Activated naive CD4-positive, alpha-beta T cell treated with anti-CD3 and anti-CD28 coated beads for 36 hours (primary cell): ENCODE data around the gene BAD. TPM values are rescaled to one million over a fixed set of nuclear protein-coding genes. Genes with fewer than 3 reads are reported as not detected.

ENCODE experiments used
- CTCF ChIA-PET: fragments of 350-600 bp; sonication (Branson Sonifier 250); formaldehyde crosslinking; loops from one replicate; lab custom pipeline; 2021; ENCODE audit warnings: antibody characterized with exemption; lab: Charles Lee
- DNase-seq: peaks from one replicate; pipeline ENCODE4 v3.0.0-alpha.2; 2020
- H3K27ac Mint-ChIP-seq: one replicate; pipeline ENCODE4 v1.8.0; 2021; ENCODE audit warnings: mild to moderate bottlenecking, mixed read lengths
- H3K27me3 Mint-ChIP-seq: one replicate; pipeline ENCODE4 v1.8.0; 2021; ENCODE audit warnings: low read depth, mixed read lengths
- H3K36me3 Mint-ChIP-seq: one replicate; pipeline ENCODE4 v1.8.0; 2021; ENCODE audit warnings: low read depth, mixed read lengths
- H3K4me1 Mint-ChIP-seq: one replicate; pipeline ENCODE4 v1.8.0; 2021; ENCODE audit warnings: low read depth, mixed read lengths
- H3K4me3 Mint-ChIP-seq: one replicate; pipeline ENCODE4 v1.8.0; 2021; ENCODE audit warnings: mild to moderate bottlenecking, moderate library complexity, mixed read lengths
- H3K9me3 Mint-ChIP-seq: one replicate; pipeline ENCODE4 v1.8.0; 2021; ENCODE audit warnings: mixed read lengths
- intact Hi-C: fragments of 100-400 bp; cut with micrococcal nuclease; formaldehyde crosslinking; loops from one replicate; pipeline ENCODE4 v1.15.1; 2023
- total RNA-seq, 2 experiments: library from RNA; stranded (reverse); gene quantifications; one replicate each; pipeline ENCODE4 v1.2.3, GENCODE V29; 2021

The BAD gene
- total RNA-seq, 2 experiments from 2014 or later, result 12.8 to 14.3 TPM

GRCh38 chr11:64303109-64304031, 18.9 kb upstream of the BAD start:
- CTCF ChIA-PET, result interaction anchor here (0.7 to 5.2 kb wide), 24 partner anchors 11 to 118 kb away, joined by 3 to 89 read pairs (median 6); partner anchors contain the start of genes BAD, FERMT3, NUDT22 and PLCB3
- no peaks in the 10 kb centered on the region for H3K9me3 Mint-ChIP-seq
- peaks cover 26% of the 10 kb centered on the region for H3K27me3 Mint-ChIP-seq
- intact Hi-C loops, result loop anchor here (1.0 to 2.0 kb wide), 3 partner anchors 99 to 475 kb away; partner anchors contain the start of genes MARK2 and SF1
- no peak for DNase-seq
- H3K36me3 Mint-ChIP-seq, result peaks cover 9% of the 10 kb centered on the region
- H3K4me3 Mint-ChIP-seq, result peak overlapping the region; percentile 88
- peaks cover 36% of the 10 kb centered on the region for H3K4me1 Mint-ChIP-seq
- no peak overlapping the region for H3K27ac Mint-ChIP-seq

- H3K27ac Mint-ChIP-seq, result no peak within 1 kb of the TSS
- CTCF ChIA-PET, result interaction anchor here (0.7 to 5.2 kb wide), 23 partner anchors 10 to 134 kb away, joined by 3 to 89 read pairs (median 5); partner anchors contain the start of genes BAD, CCDC88B, FERMT3 and GPR137
- intact Hi-C loops, result loop anchor here (1.0 to 2.0 kb wide), 2 partner anchors 96 to 299 kb away; no protein-coding TSS in a partner anchor
- no peaks in the 10 kb centered on the region for H3K9me3 Mint-ChIP-seq
- DNase-seq, result no peak
- H3K4me1 Mint-ChIP-seq, result peaks cover 25% of the 10 kb centered on the region
- peaks cover 58% of the 10 kb centered on the region for H3K27me3 Mint-ChIP-seq
- no peaks in the 10 kb centered on the region for H3K36me3 Mint-ChIP-seq
- H3K4me3 Mint-ChIP-seq, result peak within 1 kb of the TSS; percentile 48
Observed at GRCh38 chr11:64299847-64300648, 15.6 kb upstream of the BAD start, which contains the start of gene CATSPERZ. CATSPERZ (plus strand) TSS chr11:64300358; CDS start chr11:64300411, 53 bp downstream.

GRCh38 chr11:64298966-64299846, 14.7 kb upstream of the BAD start:
- Mint-ChIP-seq H3K36me3 (no peaks in the 10 kb centered on the region), H3K27ac (no peak overlapping the region), H3K4me1 (peaks cover 24% of the 10 kb centered on the region), H3K9me3 (no peaks in the 10 kb centered on the region), H3K4me3 (no peak overlapping the region), H3K27me3 (peaks cover 64% of the 10 kb centered on the region)
- no peak for DNase-seq
- intact Hi-C loops, result no loop called here
- CTCF ChIA-PET, result interaction anchor here (0.6 to 0.9 kb wide), 3 partner anchors 43 to 471 kb away, joined by 3 to 5 read pairs (median 4); no protein-coding TSS in a partner anchor

GRCh38 chr11:64297699-64298358, 13.4 kb upstream of the BAD start:
- Mint-ChIP-seq H3K9me3 (no peaks in the 10 kb centered on the region), H3K27ac (no peak overlapping the region), H3K4me3 (no peak overlapping the region), H3K36me3 (no peaks in the 10 kb centered on the region), H3K4me1 (peaks cover 19% of the 10 kb centered on the region), H3K27me3 (peaks cover 71% of the 10 kb centered on the region)
- DNase-seq, result no peak
- intact Hi-C loops, result no loop called here
- CTCF ChIA-PET, result no interaction called here

- H3K27me3 Mint-ChIP-seq, result peaks cover 75% of the 10 kb centered on the region
- H3K4me3 Mint-ChIP-seq, result no peak overlapping the region
- CTCF ChIA-PET, result no interaction called here
- no peaks in the 10 kb centered on the region for H3K9me3 Mint-ChIP-seq
- intact Hi-C loops, result no loop called here
- no peak for DNase-seq
- peaks cover 19% of the 10 kb centered on the region for H3K4me1 Mint-ChIP-seq
- no peak overlapping the region for H3K27ac Mint-ChIP-seq
- H3K36me3 Mint-ChIP-seq, result no peaks in the 10 kb centered on the region
Observed at GRCh38 chr11:64296830-64297698, 12.6 kb upstream of the BAD start.

- H3K9me3 Mint-ChIP-seq, result no peaks in the 10 kb centered on the region
- CTCF ChIA-PET, result no interaction called here
- no peak overlapping the region for H3K27ac Mint-ChIP-seq
- H3K4me1 Mint-ChIP-seq, result peaks cover 19% of the 10 kb centered on the region
- peaks cover 71% of the 10 kb centered on the region for H3K27me3 Mint-ChIP-seq
- DNase-seq, result no peak
- no peak overlapping the region for H3K4me3 Mint-ChIP-seq
- no peaks in the 10 kb centered on the region for H3K36me3 Mint-ChIP-seq
- intact Hi-C loops, result no loop called here
Observed at GRCh38 chr11:64296236-64296635, 11.8 kb upstream of the BAD start.

GRCh38 chr11:64295760-64296159, 11.3 kb upstream of the BAD start:
- Mint-ChIP-seq H3K36me3 (no peaks in the 10 kb centered on the region), H3K4me1 (peaks cover 17% of the 10 kb centered on the region), H3K27ac (no peak overlapping the region), H3K4me3 (no peak overlapping the region), H3K27me3 (peaks cover 73% of the 10 kb centered on the region), H3K9me3 (no peaks in the 10 kb centered on the region)
- no peak for DNase-seq
- intact Hi-C loops, result no loop called here
- CTCF ChIA-PET, result interaction anchor here (1.0 kb wide), 1 partner anchor 9 kb away, joined by 3 read pairs; no protein-coding TSS in a partner anchor

GRCh38 chr11:64294774-64295173, 10.3 kb upstream of the BAD start:
- Mint-ChIP-seq H3K4me3 (no peak overlapping the region), H3K27me3 (peaks cover 66% of the 10 kb centered on the region), H3K36me3 (no peaks in the 10 kb centered on the region), H3K27ac (no peak overlapping the region), H3K9me3 (no peaks in the 10 kb centered on the region), H3K4me1 (peaks cover 14% of the 10 kb centered on the region)
- intact Hi-C loops, result no loop called here
- no peak for DNase-seq
- CTCF ChIA-PET, result interaction anchor here (0.8 to 1.0 kb wide), 2 partner anchors 10 kb away, joined by 3 read pairs; no protein-coding TSS in a partner anchor

- Mint-ChIP-seq H3K27me3 (peaks cover 49% of the 10 kb centered on the region), H3K9me3 (no peaks in the 10 kb centered on the region), H3K36me3 (no peaks in the 10 kb centered on the region), H3K4me1 (peaks cover 8% of the 10 kb centered on the region), H3K27ac (no peak overlapping the region), H3K4me3 (no peak overlapping the region)
- DNase-seq, result no peak
- intact Hi-C loops, result no loop called here
- CTCF ChIA-PET, result interaction anchor here (0.6 to 1.4 kb wide), 6 partner anchors 9 to 298 kb away, joined by 3 to 4 read pairs (median 3); no protein-coding TSS in a partner anchor
Observed at GRCh38 chr11:64292460-64293254, 8.2 kb upstream of the BAD start.
